Caco-2 (cell line): Measurements from ENCODE around the gene TBXA2R. TPM values are rescaled to one million over a fixed set of nuclear protein-coding genes. Genes with fewer than 3 reads are reported as not detected.

Experiments
- BruUV-seq: library from RNA; stranded (reverse); fragments of 400-500 nt; replicated peaks from 2 replicates; lab custom pipeline; 2021; lab: Mats Ljungman, UMichigan
- CTCF ChIA-PET: fragments of 300-600 bp; sonication (Branson Sonifier 250); formaldehyde crosslinking; loops from one replicate; lab custom pipeline; 2022; ENCODE audit warnings: antibody characterized with exemption; lab: Charles Lee
- POLR2A ChIA-PET: fragments of 300-600 bp; sonication (Branson Sonifier 250); formaldehyde crosslinking; loops from one replicate; lab custom pipeline; 2022; ENCODE audit warnings: antibody characterized with exemption; lab: Charles Lee
- DNase-seq, 2 experiments: peaks; one replicate each; pipeline versions ENCODE4 v3.0.0 to v3.0.0-alpha.2; 2020 to 2022
- H3K27me3 ChIP-seq: replicated peaks from 2 replicates; pipeline ENCODE4 v1.6.0; 2011; ENCODE audit warnings: low read length; ENCODE audit not compliant: control insufficient read depth, insufficient read depth
- H3K36me3 ChIP-seq: 2 replicates; pipeline ENCODE4 v1.5.1; 2011; ENCODE audit warnings: low read length; ENCODE audit not compliant: control insufficient read depth, insufficient read depth
- H3K4me1 ChIP-seq: fragments of 250-450 bp; sonication (Bioruptor Pico); 2 replicates; pipeline ENCODE4 v1.5.1; 2020; ENCODE audit warnings: mild to moderate bottlenecking
- H3K4me3 ChIP-seq: 2 replicates; pipeline ENCODE4 v1.5.1; 2011; ENCODE audit warnings: low read depth, mild to moderate bottlenecking, control low read depth, low read length
- H3K9me3 ChIP-seq: fragments of 250-450 bp; sonication (Bioruptor Pico); 2 replicates; pipeline ENCODE4 v1.5.1; 2020; ENCODE audit warnings: mild to moderate bottlenecking, moderate library complexity
- H3K27ac Mint-ChIP-seq: one replicate; pipeline ENCODE4 v1.8.0; 2022; ENCODE audit warnings: mixed read lengths; ENCODE audit not compliant: unreplicated experiment
- H3K27me3 Mint-ChIP-seq: one replicate; pipeline ENCODE4 v1.8.0; 2022; ENCODE audit warnings: mixed read lengths; ENCODE audit not compliant: insufficient read depth, unreplicated experiment
- H3K36me3 Mint-ChIP-seq: one replicate; pipeline ENCODE4 v1.8.0; 2022; ENCODE audit warnings: mild to moderate bottlenecking, mixed read lengths; ENCODE audit not compliant: insufficient read depth, unreplicated experiment
- H3K4me1 Mint-ChIP-seq: one replicate; pipeline ENCODE4 v1.8.0; 2022; ENCODE audit warnings: low read depth, mixed read lengths; ENCODE audit not compliant: unreplicated experiment
- H3K4me3 Mint-ChIP-seq: one replicate; pipeline ENCODE4 v1.8.0; 2022; ENCODE audit warnings: mild to moderate bottlenecking, moderate library complexity, mixed read lengths; ENCODE audit not compliant: unreplicated experiment
- H3K9me3 Mint-ChIP-seq: one replicate; pipeline ENCODE4 v1.8.0; 2022; ENCODE audit warnings: mixed read lengths; ENCODE audit not compliant: unreplicated experiment
- intact Hi-C: fragments of 100-400 bp; cut with micrococcal nuclease; formaldehyde crosslinking; loops from one replicate; pipeline ENCODE4 v1.10.0; 2022; ENCODE audit not compliant: unreplicated experiment
- total RNA-seq: library from RNA; stranded (reverse); gene quantifications from 2 replicates; pipeline ENCODE4 v1.2.3, GENCODE V29; 2022
- TF ChIP-seq, protein P1 (sequence below), 2 experiments: fragments of 200-600 bp in 1 of 2; IDR thresholded peaks; 1 replicate in 1 of 2; 2 replicates in 1 of 2; pipeline versions ENCODE4 v1.5.1 to v1.8.0; 2011 to 2022; ENCODE audit warnings: antibody characterized with exemption in 1 of 2, control low read depth in 1 of 2, inconsistent platforms in 1 of 2, low read depth in 1 of 2, low read length in 1 of 2, mild to moderate bottlenecking in 1 of 2, moderate library complexity in 1 of 2; ENCODE audit not compliant: insufficient read depth in 1 of 2, severe bottlenecking in 1 of 2, unreplicated experiment in 1 of 2

Gene TBXA2R
- total RNA-seq, 1 experiment from 2014 or later: 0.11 TPM

DNA sequence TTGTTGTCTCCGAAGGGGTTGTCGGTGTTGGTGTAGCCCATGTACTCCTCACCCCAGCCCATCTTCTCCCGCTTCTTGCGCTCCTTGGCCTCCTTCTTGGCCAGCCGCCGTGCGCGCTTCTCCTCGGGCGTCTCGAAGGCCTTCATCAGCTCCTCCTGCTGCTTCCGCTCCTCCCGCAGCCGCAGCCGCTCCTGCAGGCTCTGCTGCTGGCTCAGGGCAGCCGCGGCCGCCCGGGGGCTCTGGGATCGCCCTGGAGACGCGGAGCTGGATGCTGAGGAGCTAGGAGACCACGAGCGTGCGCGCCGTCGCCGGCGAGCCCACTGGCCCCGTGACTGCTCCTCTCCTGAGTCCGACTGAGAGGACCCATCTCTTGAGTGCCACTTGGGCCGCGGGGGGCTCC lies 17.0 kb upstream of the TBXA2R start:
- H3K4me1 Mint-ChIP-seq: peaks cover 7% of the 10 kb centered on the region
- no peaks in the 10 kb centered on the region for H3K27me3 ChIP-seq
- ChIA-PET POLR2A (no interaction called here), CTCF (no interaction called here)
- intact Hi-C loops: loop anchor here (10.0 kb wide), 1 partner anchor 69 kb away; the partner anchor contains the start of gene MFSD12
- H3K9me3 ChIP-seq: no peaks in the 10 kb centered on the region
- DNase-seq: no peak
- TF ChIP-seq, protein P1, sequence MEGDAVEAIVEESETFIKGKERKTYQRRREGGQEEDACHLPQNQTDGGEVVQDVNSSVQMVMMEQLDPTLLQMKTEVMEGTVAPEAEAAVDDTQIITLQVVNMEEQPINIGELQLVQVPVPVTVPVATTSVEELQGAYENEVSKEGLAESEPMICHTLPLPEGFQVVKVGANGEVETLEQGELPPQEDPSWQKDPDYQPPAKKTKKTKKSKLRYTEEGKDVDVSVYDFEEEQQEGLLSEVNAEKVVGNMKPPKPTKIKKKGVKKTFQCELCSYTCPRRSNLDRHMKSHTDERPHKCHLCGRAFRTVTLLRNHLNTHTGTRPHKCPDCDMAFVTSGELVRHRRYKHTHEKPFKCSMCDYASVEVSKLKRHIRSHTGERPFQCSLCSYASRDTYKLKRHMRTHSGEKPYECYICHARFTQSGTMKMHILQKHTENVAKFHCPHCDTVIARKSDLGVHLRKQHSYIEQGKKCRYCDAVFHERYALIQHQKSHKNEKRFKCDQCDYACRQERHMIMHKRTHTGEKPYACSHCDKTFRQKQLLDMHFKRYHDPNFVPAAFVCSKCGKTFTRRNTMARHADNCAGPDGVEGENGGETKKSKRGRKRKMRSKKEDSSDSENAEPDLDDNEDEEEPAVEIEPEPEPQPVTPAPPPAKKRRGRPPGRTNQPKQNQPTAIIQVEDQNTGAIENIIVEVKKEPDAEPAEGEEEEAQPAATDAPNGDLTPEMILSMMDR (IDR thresholded peaks at IDR 0.05; ENCODE audit: insufficient read depth in 1 of 2, low read depth in 1 of 2, low read length in 1 of 2, severe bottlenecking in 1 of 2, unreplicated experiment in 1 of 2): no peak
- no peak overlapping the region for H3K4me3 ChIP-seq
- peaks cover 25% of the 10 kb centered on the region for H3K36me3 Mint-ChIP-seq
- no peaks in the 10 kb centered on the region for H3K27me3 Mint-ChIP-seq
- H3K9me3 Mint-ChIP-seq: no peaks in the 10 kb centered on the region
- no peaks in the 10 kb centered on the region for H3K4me1 ChIP-seq
- H3K36me3 ChIP-seq: no peaks in the 10 kb centered on the region; the same call in 1 of the 2 replicates
- BruUV-seq: no TSS peak
- no peak overlapping the region for H3K27ac Mint-ChIP-seq
- no peak overlapping the region for H3K4me3 Mint-ChIP-seq

DNA sequence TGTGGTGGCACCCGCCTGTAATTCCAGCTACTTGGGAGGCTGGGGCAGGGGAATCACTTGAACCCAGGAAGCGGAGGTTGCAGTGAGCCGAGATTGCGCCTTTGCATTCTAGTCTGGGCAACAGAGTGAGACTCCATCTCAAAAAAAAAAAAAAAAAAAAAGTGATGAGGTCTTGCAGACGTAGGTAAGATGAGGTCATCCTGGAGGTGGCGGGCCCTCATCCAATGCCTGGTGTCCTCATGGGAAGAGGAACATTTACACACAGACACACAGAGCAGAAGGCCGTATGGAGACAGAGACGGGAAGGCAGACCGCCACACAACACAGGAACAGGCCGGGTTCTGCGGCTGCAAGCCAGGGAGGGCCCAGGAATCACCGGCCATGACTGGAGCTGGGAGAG lies 15.5 kb upstream of the TBXA2R start:
- peaks cover 24% of the 10 kb centered on the region for H3K36me3 Mint-ChIP-seq
- H3K27ac Mint-ChIP-seq: no peak overlapping the region
- H3K27me3 Mint-ChIP-seq: no peaks in the 10 kb centered on the region
- Histone ChIP-seq H3K4me3 (no peak overlapping the region), H3K27me3 (no peaks in the 10 kb centered on the region), H3K36me3 (no peaks in the 10 kb centered on the region; the same call in 1 of the 2 replicates), H3K4me1 (no peaks in the 10 kb centered on the region), H3K9me3 (no peaks in the 10 kb centered on the region)
- H3K9me3 Mint-ChIP-seq: no peaks in the 10 kb centered on the region
- ChIA-PET POLR2A (no interaction called here), CTCF (no interaction called here)
- BruUV-seq: no TSS peak
- TF ChIP-seq, protein P1 (IDR thresholded peaks at IDR 0.05; ENCODE audit: insufficient read depth in 1 of 2, low read depth in 1 of 2, low read length in 1 of 2, severe bottlenecking in 1 of 2, unreplicated experiment in 1 of 2): no peak
- H3K4me3 Mint-ChIP-seq: no peak overlapping the region
- peaks cover 7% of the 10 kb centered on the region for H3K4me1 Mint-ChIP-seq
- DNase-seq: no peak
- intact Hi-C loops: loop anchor here (10.0 kb wide), 1 partner anchor 67 kb away; the partner anchor contains the start of gene MFSD12

DNA sequence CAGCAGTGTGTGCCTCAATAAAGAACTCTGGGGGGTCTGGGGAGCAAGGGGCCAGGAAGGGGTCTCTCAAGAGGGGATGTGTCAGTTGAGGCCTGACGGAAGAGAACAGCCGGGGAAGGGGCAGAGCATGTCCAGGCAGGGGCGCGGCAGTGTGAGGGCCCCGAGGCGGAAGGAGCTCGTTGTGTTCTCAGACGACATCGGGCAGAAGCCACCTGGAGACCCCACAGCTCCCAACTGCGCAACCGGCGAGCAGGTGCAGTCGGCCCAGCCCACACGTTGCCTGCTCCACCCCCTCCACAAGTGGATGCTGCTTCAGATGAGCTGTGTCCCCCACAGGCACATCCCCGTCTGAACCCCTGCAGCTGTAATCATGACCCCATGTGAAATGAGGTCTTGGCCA lies 15.0 kb upstream of the TBXA2R start:
- Histone ChIP-seq H3K36me3 (no peaks in the 10 kb centered on the region; the same call in 1 of the 2 replicates), H3K4me3 (no peak overlapping the region), H3K4me1 (no peaks in the 10 kb centered on the region), H3K27me3 (no peaks in the 10 kb centered on the region), H3K9me3 (no peaks in the 10 kb centered on the region)
- Mint-ChIP-seq H3K27ac (no peak overlapping the region), H3K4me1 (peaks cover 7% of the 10 kb centered on the region), H3K4me3 (no peak overlapping the region), H3K36me3 (peaks cover 19% of the 10 kb centered on the region), H3K27me3 (no peaks in the 10 kb centered on the region), H3K9me3 (no peaks in the 10 kb centered on the region)
- POLR2A ChIA-PET: no interaction called here
- CTCF ChIA-PET: no interaction called here
- BruUV-seq: no TSS peak
- TF ChIP-seq, protein P1 (IDR thresholded peaks at IDR 0.05; ENCODE audit: insufficient read depth in 1 of 2, low read depth in 1 of 2, low read length in 1 of 2, severe bottlenecking in 1 of 2, unreplicated experiment in 1 of 2): no peak
- intact Hi-C loops: loop anchor here (10.0 kb wide), 1 partner anchor 67 kb away; the partner anchor contains the start of gene MFSD12
- DNase-seq: no peak
